Measurements from ENCODE around the gene NUDT19.

NUDT19 gene

DNA sequence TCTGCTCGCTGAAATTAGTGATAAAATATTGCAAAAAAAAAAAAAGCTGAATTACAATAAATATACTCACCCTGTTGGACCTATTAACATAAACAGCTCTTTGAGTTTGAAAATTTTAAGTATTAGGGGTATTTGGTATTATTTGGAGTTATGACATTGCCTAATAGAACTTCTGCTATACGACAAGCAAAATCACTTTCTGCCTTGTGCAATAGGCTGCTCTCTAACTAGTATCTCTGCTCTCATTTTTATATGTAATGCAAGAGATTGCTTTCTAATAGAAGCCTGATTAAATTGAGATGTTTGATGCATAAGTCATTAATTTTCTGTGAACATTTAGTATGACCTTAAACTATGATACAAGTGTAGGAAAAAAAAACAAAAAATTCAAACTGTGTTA, 10.6 kb upstream of the NUDT19 start:
- TF ChIP-seq EZH2phosphoT487 (IDR thresholded peaks at IDR 0.05; ENCODE audit: borderline replicate concordance), result no peak
- TF ChIP-seq, protein P1, sequence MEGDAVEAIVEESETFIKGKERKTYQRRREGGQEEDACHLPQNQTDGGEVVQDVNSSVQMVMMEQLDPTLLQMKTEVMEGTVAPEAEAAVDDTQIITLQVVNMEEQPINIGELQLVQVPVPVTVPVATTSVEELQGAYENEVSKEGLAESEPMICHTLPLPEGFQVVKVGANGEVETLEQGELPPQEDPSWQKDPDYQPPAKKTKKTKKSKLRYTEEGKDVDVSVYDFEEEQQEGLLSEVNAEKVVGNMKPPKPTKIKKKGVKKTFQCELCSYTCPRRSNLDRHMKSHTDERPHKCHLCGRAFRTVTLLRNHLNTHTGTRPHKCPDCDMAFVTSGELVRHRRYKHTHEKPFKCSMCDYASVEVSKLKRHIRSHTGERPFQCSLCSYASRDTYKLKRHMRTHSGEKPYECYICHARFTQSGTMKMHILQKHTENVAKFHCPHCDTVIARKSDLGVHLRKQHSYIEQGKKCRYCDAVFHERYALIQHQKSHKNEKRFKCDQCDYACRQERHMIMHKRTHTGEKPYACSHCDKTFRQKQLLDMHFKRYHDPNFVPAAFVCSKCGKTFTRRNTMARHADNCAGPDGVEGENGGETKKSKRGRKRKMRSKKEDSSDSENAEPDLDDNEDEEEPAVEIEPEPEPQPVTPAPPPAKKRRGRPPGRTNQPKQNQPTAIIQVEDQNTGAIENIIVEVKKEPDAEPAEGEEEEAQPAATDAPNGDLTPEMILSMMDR (conservative IDR thresholded peaks at IDR 0.05; ENCODE audit: low read length), result no peak
- Histone ChIP-seq H3K4me1 (ENCODE audit: insufficient read depth, low read length, poor library complexity, severe bottlenecking) (no peaks in the 10 kb centered on the region), H3K79me2 (ENCODE audit: insufficient read depth, low read length) (no peaks in the 10 kb centered on the region), H3K27me3 (ENCODE audit: insufficient read depth, low read length, poor library complexity, severe bottlenecking) (no peaks in the 10 kb centered on the region), H3F3A (ENCODE audit: low read depth) (no peaks in the 10 kb centered on the region), H2AFZ (ENCODE audit: low read length) (no peak overlapping the region), H4K20me1 (ENCODE audit: insufficient read depth, low read length, poor library complexity, severe bottlenecking) (no peaks in the 10 kb centered on the region), H3K36me3 (ENCODE audit: insufficient read depth, low read length) (no peaks in the 10 kb centered on the region), H3K9me3 (ENCODE audit: insufficient read depth, low read depth, low read length) (no peaks in the 10 kb centered on the region), H3K9me2 (replicated peaks; ENCODE audit: low read depth, low read length) (no peaks in the 10 kb centered on the region), H3K4me2 (ENCODE audit: low read depth, low read length, poor library complexity, severe bottlenecking) (no peak overlapping the region), H3K9ac (ENCODE audit: low read depth, low read length, poor library complexity, severe bottlenecking) (no peak overlapping the region), H3K4me3 (ENCODE audit: low read length, poor library complexity, severe bottlenecking) (no peak overlapping the region)

DNA sequence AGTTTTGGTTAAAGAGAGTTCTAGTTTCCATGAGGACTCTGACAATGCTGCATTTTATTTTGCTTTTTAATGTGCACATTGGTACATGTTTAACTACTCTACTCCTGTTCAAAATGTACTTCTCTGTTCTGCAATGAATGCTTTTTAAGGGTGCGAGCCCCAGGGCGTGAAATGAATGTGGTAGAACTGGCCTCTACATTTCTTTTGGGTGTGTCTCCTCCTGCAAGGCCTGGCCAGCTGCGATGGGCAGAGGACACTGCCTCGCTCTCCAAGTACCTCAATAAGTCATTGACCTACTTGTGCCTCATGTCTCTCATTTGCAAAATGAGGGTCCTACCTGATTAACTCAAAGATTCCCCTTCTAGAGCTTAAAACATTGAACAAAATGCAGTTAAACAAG, 9.3 kb upstream of the NUDT19 start:
- Histone ChIP-seq H3K9me3 (ENCODE audit: insufficient read depth, low read depth, low read length) (no peaks in the 10 kb centered on the region), H3K4me2 (ENCODE audit: low read depth, low read length, poor library complexity, severe bottlenecking) (no peak overlapping the region), H3K27me3 (ENCODE audit: insufficient read depth, low read length, poor library complexity, severe bottlenecking) (no peaks in the 10 kb centered on the region), H2AFZ (ENCODE audit: low read length) (no peak overlapping the region), H3K4me1 (ENCODE audit: insufficient read depth, low read length, poor library complexity, severe bottlenecking) (no peaks in the 10 kb centered on the region), H3K9ac (ENCODE audit: low read depth, low read length, poor library complexity, severe bottlenecking) (no peak overlapping the region), H3K4me3 (ENCODE audit: low read length, poor library complexity, severe bottlenecking) (no peak overlapping the region), H3K36me3 (ENCODE audit: insufficient read depth, low read length) (no peaks in the 10 kb centered on the region), H3K79me2 (ENCODE audit: insufficient read depth, low read length) (no peaks in the 10 kb centered on the region), H3K9me2 (replicated peaks; ENCODE audit: low read depth, low read length) (no peaks in the 10 kb centered on the region), H4K20me1 (ENCODE audit: insufficient read depth, low read length, poor library complexity, severe bottlenecking) (no peaks in the 10 kb centered on the region), H3F3A (ENCODE audit: low read depth) (no peaks in the 10 kb centered on the region)
- TF ChIP-seq EZH2phosphoT487 (IDR thresholded peaks at IDR 0.05; ENCODE audit: borderline replicate concordance), result no peak
- TF ChIP-seq, protein P1 (conservative IDR thresholded peaks at IDR 0.05; ENCODE audit: low read length), result no peak

DNA sequence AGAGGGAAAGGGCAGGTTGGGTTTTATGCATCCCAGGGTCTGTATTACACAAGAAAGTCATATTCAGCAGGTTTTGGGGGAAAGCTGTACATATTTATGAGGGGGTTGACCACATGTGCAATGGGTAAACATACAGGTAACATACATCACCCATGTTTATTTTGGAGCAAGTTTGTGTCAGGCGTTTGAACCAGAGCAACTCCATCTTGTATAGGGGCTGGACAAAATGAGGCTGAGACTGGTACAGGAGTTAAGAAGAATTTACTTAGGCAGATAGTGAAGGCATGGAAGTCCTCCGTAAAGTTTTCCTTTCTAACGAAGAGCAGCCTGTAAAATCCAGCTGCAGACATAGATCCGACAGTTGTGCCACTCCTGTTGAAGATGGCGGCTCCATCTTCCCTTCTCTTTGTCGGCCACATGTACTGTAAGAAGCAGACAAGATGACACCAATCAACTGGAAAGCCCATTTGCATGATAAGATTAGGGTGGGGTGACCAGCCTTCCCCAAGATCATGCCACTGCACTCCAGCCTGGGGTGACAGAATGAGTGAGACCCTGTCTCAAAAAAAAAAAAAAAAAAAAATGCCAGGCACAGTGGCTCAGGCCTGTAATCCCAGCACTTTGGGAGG, 4.7 kb upstream of the NUDT19 start:
- Histone ChIP-seq H2AFZ (ENCODE audit: low read length) (no peak overlapping the region), H4K20me1 (ENCODE audit: insufficient read depth, low read length, poor library complexity, severe bottlenecking) (no peaks in the 10 kb centered on the region), H3K9me3 (ENCODE audit: insufficient read depth, low read depth, low read length) (no peaks in the 10 kb centered on the region)

More for the DNA sequence above, 4.7 kb upstream of the NUDT19 start:
- Histone ChIP-seq H3K9ac (ENCODE audit: low read depth, low read length, poor library complexity, severe bottlenecking) (no peak overlapping the region), H3K4me1 (ENCODE audit: insufficient read depth, low read length, poor library complexity, severe bottlenecking) (peaks cover 5% of the 10 kb centered on the region), H3K9me2 (replicated peaks; ENCODE audit: low read depth, low read length) (no peaks in the 10 kb centered on the region), H3K79me2 (ENCODE audit: insufficient read depth, low read length) (peaks cover 12% of the 10 kb centered on the region), H3K27me3 (ENCODE audit: insufficient read depth, low read length, poor library complexity, severe bottlenecking) (no peaks in the 10 kb centered on the region), H3F3A (ENCODE audit: low read depth) (no peaks in the 10 kb centered on the region), H3K4me3 (ENCODE audit: low read length, poor library complexity, severe bottlenecking) (no peak overlapping the region), H3K4me2 (ENCODE audit: low read depth, low read length, poor library complexity, severe bottlenecking) (no peak overlapping the region), H3K36me3 (ENCODE audit: insufficient read depth, low read length) (no peaks in the 10 kb centered on the region)
- no peak for TF ChIP-seq EZH2phosphoT487 (IDR thresholded peaks at IDR 0.05; ENCODE audit: borderline replicate concordance)
- TF ChIP-seq, protein P1 (conservative IDR thresholded peaks at IDR 0.05; ENCODE audit: low read length), result no peak
